Measurements from ENCODE around the gene CRIP2.

- TF ChIP-seq HDGF (IDR thresholded peaks at IDR 0.05; ENCODE audit: borderline replicate concordance) (no peak), TARDBP (IDR thresholded peaks at IDR 0.05) (no peak), PKNOX1 (IDR thresholded peaks at IDR 0.05) (no peak), CTBP1 (IDR thresholded peaks at IDR 0.05; ENCODE audit: borderline replicate concordance) (no peak), FOXM1 (IDR thresholded peaks at IDR 0.05; ENCODE audit: borderline replicate concordance) (no peak)
Measured at GRCh38 chr14:105436891-105437722, 37.5 kb upstream of the CRIP2 start.

All from HEK293T (cell line).